Neuronal stem cell (in vitro differentiated cells): ENCODE results near the gene CFAP77.

Source experiments
- DNase-seq: peaks from one replicate; pipeline ENCODE4 v3.0.0-alpha.2; 2013; ENCODE audit warnings: low spot score
- H2AFZ ChIP-seq: one replicate; pipeline ENCODE4 v1.6.1; 2013; ENCODE audit warnings: mild to moderate bottlenecking, low read length, inconsistent platforms
- H2AK5ac ChIP-seq: 2 replicates; pipeline ENCODE4 v1.6.1; 2013; ENCODE audit warnings: low read depth, mild to moderate bottlenecking, inconsistent platforms, low read length, moderate library complexity, mixed read lengths
- H2BK120ac ChIP-seq: 2 replicates; pipeline ENCODE4 v1.6.1; 2013; ENCODE audit warnings: low read depth, mild to moderate bottlenecking, inconsistent platforms, low read length, moderate library complexity, mixed read lengths
- H2BK12ac ChIP-seq: one replicate; pipeline ENCODE4 v1.6.1; 2013; ENCODE audit warnings: low read length, inconsistent platforms
- H2BK15ac ChIP-seq: 2 replicates; pipeline ENCODE4 v1.6.1; 2013; ENCODE audit warnings: mild to moderate bottlenecking, low read length, inconsistent platforms, mixed read lengths
- H2BK5ac ChIP-seq: one replicate; pipeline ENCODE4 v1.6.1; 2013; ENCODE audit warnings: inconsistent platforms, mild to moderate bottlenecking, low read length, moderate library complexity
- H3K14ac ChIP-seq: one replicate; pipeline ENCODE4 v1.6.1; 2013; ENCODE audit warnings: low read length, inconsistent platforms
- H3K18ac ChIP-seq: 2 replicates; pipeline ENCODE4 v1.6.1; 2013; ENCODE audit warnings: low read length, inconsistent platforms
- H3K23ac ChIP-seq: 2 replicates; pipeline ENCODE4 v1.6.1; 2013; ENCODE audit warnings: low read depth, mild to moderate bottlenecking, mixed read lengths, low read length, inconsistent platforms; ENCODE audit not compliant: poor library complexity
- H3K27ac ChIP-seq: replicated peaks from 3 replicates; pipeline ENCODE4 v1.5.1; 2013; ENCODE audit warnings: low read length, inconsistent platforms
- H3K27me3 ChIP-seq, 3 experiments: 2 replicates each; pipeline ENCODE4 v1.6.1; 2013; ENCODE audit warnings: low read length in 3 of 3, mild to moderate bottlenecking in 2 of 3, inconsistent platforms in 1 of 3, low read depth in 1 of 3, mixed read lengths in 1 of 3, moderate library complexity in 1 of 3; ENCODE audit not compliant: control insufficient read depth in 3 of 3, insufficient read depth in 3 of 3
- H3K36me3 ChIP-seq, 2 donors: replicated peaks in 1 of 2; 2 replicates each; pipeline ENCODE4 v1.6.1; 2013; ENCODE audit warnings: low read length in 2 of 2; ENCODE audit not compliant: control insufficient read depth in 2 of 2, insufficient read depth in 2 of 2
- H3K4ac ChIP-seq: 2 replicates; pipeline ENCODE4 v1.6.1; 2013; ENCODE audit warnings: inconsistent platforms, mild to moderate bottlenecking, low read length, moderate library complexity
- H3K4me1 ChIP-seq, 2 donors: 1 replicate in 1 of 2; 2 replicates in 1 of 2; pipeline ENCODE4 v1.6.1; 2013; ENCODE audit warnings: low read length in 2 of 2, low read depth in 1 of 2; ENCODE audit not compliant: control insufficient read depth in 2 of 2, insufficient read depth in 1 of 2
- H3K4me2 ChIP-seq: one replicate; pipeline ENCODE4 v1.6.1; 2013; ENCODE audit warnings: mild to moderate bottlenecking, low read length, inconsistent platforms; ENCODE audit not compliant: insufficient read depth, poor library complexity, severe bottlenecking
- H3K4me3 ChIP-seq, 2 donors: 2 replicates each; pipeline ENCODE4 v1.5.1; 2013; ENCODE audit warnings: low read length in 2 of 2, mild to moderate bottlenecking in 2 of 2, inconsistent platforms in 1 of 2, moderate library complexity in 1 of 2
- H3K79me1 ChIP-seq: one replicate; pipeline ENCODE4 v1.6.1; 2013; ENCODE audit warnings: low read depth, mild to moderate bottlenecking, inconsistent platforms, low read length, moderate library complexity
- H3K9ac ChIP-seq: one replicate; pipeline ENCODE4 v1.6.1; 2013; ENCODE audit warnings: mild to moderate bottlenecking, low read depth, low read length, inconsistent platforms; ENCODE audit not compliant: poor library complexity
- H3K9me3 ChIP-seq, 2 donors: replicated peaks in 1 of 2; 2 replicates each; pipeline versions ENCODE3 to v1.6.1; 2013; ENCODE audit warnings: low read length in 2 of 2, mild to moderate bottlenecking in 2 of 2, inconsistent platforms in 1 of 2, low read depth in 1 of 2, mixed read lengths in 1 of 2, moderate library complexity in 1 of 2; ENCODE audit not compliant: control insufficient read depth in 2 of 2, insufficient read depth in 1 of 2
- H4K8ac ChIP-seq: one replicate; pipeline ENCODE4 v1.6.1; 2013; ENCODE audit warnings: low read depth, mild to moderate bottlenecking, inconsistent platforms, low read length, moderate library complexity
- H4K91ac ChIP-seq: one replicate; pipeline ENCODE4 v1.6.1; 2013; ENCODE audit warnings: low read length, low read depth, mild to moderate bottlenecking, inconsistent platforms; ENCODE audit not compliant: poor library complexity
- WGBS, 2 donors: extraction: QIAGEN DNeasy Blood & Tissue Kit; methylation state at CpG; one replicate each; pipeline ENCODE4 v1.1.7; 2013; ENCODE audit warnings: missing lambda C conversion rate in 2 of 2, mixed read lengths in 1 of 2; ENCODE audit not compliant: insufficient read length in 2 of 2, insufficient replicate concordance in 1 of 2; ENCODE audit errors: extremely low coverage in 2 of 2; 5-methylcytosine and 5-hydroxymethylcytosine counted together

Gene CFAP77

GRCh38 chr9:132456241-132456640 is 46.2 kb downstream of the CFAP77 start:
- H3K27ac ChIP-seq = no peak overlapping the region
- no peak overlapping the region for H2BK5ac ChIP-seq
- no peak overlapping the region for H3K23ac ChIP-seq
- DNase-seq = no peak
- no peak overlapping the region for H3K18ac ChIP-seq
- H2BK120ac ChIP-seq = no peak overlapping the region
- peaks cover 2 to 10% of the 10 kb centered on the region in 2 donors for H3K4me1 ChIP-seq
- H2BK12ac ChIP-seq = no peak overlapping the region
- H4K8ac ChIP-seq = no peak overlapping the region
- no peak overlapping the region for H3K4me3 ChIP-seq
- no peak overlapping the region for H3K14ac ChIP-seq
- H3K9me3 ChIP-seq = no peaks in the 10 kb centered on the region
- no peak overlapping the region for H3K4me2 ChIP-seq
- no peaks in the 10 kb centered on the region for H3K79me1 ChIP-seq
- H4K91ac ChIP-seq = no peak overlapping the region
- H2BK15ac ChIP-seq = no peak overlapping the region
- H3K9ac ChIP-seq = no peak overlapping the region
- H3K27me3 ChIP-seq = no peaks in the 10 kb centered on the region
- no peaks in the 10 kb centered on the region for H3K36me3 ChIP-seq
- no CpG with 5 or more reads among the region's 8 CpGs for WGBS, 2 donors
- no peak overlapping the region for H2AFZ ChIP-seq
- no peak overlapping the region for H2AK5ac ChIP-seq
- H3K4ac ChIP-seq = no peak overlapping the region

DNA sequence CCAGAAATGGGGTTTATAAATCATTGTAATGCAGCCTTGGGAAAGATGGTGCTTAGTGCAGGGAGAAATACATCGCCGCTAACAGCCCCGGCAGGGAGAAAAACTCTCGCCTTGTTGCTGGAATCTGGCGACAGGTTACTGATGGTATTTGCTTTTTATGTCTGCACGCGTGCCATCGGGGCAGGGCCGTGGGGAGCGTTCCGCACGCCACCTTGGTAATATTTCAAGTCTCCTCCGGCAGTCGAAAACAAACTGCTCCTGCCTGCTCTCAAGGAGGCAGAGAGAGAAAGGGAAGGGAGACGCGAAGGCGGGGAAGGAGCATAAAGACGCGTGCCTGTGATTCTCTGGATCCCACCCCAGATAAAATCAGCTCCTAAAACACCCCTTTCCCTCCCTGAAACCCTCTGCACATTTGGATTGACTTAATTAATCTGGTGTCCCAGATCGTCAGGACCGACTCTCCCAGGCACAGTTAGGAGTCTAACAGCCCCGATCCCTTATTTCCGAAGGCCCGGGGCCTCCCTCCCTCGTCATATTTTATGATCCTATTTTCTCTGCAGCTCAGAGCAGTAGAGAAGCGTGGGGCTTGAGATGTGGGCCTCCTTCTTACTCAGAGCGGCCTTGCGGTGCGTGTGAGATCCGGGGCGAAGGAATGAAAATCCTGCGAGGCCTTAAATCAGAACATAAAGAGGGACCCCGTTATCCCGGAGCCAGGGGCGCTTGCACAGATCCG is 47.7 kb downstream of the CFAP77 start:
- Histone ChIP-seq H3K23ac (no peak overlapping the region), H3K79me1 (no peaks in the 10 kb centered on the region)
- WGBS, 2 donors = no CpG with 5 or more reads among the region's 36 CpGs

DNA sequence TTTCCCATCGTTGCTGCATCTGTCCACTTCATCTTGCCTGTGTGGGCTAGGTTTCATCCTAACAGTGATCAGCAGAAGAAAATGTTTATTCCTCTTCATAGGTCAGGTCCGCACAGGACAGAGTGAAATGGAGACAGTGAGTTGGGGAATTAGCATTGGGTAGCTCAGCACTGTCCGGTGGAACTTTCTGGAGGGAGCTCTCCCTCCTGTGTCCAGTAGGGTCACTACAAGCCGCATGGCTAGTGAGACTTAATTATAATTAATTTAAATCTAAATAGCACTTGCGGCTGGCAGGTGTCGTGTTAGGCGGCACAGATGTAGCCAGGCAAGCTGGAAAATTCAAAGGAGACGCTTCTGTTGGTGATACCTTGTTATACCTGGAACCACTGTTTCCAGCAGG is 48.4 kb downstream of the CFAP77 start:
- H3K23ac ChIP-seq = no peak overlapping the region
- H3K4ac ChIP-seq = no peak overlapping the region
- no peak overlapping the region for H2BK15ac ChIP-seq
- no peak overlapping the region for H3K4me3 ChIP-seq
- no peak overlapping the region for H4K91ac ChIP-seq
- H3K9ac ChIP-seq = no peak overlapping the region
- no peaks in the 10 kb centered on the region for H3K36me3 ChIP-seq
- no peak overlapping the region for H2BK120ac ChIP-seq
- no CpG with 5 or more reads among the region's 8 CpGs for WGBS, 2 donors
- no peak overlapping the region for H2BK5ac ChIP-seq
- H2AK5ac ChIP-seq = no peak overlapping the region
- no peak for DNase-seq
- peaks cover 0 to 20% of the 10 kb centered on the region in 2 donors for H3K4me1 ChIP-seq
- no peaks in the 10 kb centered on the region for H3K9me3 ChIP-seq
- H3K27me3 ChIP-seq = no peaks in the 10 kb centered on the region
- peak overlapping the region; percentile 81 for H2AFZ ChIP-seq
- no peak overlapping the region for H3K18ac ChIP-seq
- no peak overlapping the region for H3K4me2 ChIP-seq
- no peak overlapping the region for H4K8ac ChIP-seq
- no peak overlapping the region for H2BK12ac ChIP-seq
- H3K79me1 ChIP-seq = no peaks in the 10 kb centered on the region
- H3K14ac ChIP-seq = no peak overlapping the region
- no peak overlapping the region for H3K27ac ChIP-seq

More for the DNA sequence above, 47.7 kb downstream of the CFAP77 start:
- H4K91ac ChIP-seq = no peak overlapping the region
- no peak overlapping the region for H3K27ac ChIP-seq
- no peak overlapping the region for H2BK12ac ChIP-seq
- H3K4me3 ChIP-seq = no peak overlapping the region
- H3K14ac ChIP-seq = no peak overlapping the region
- no peak overlapping the region for H3K9ac ChIP-seq
- peak overlapping the region; percentile 64 for H3K18ac ChIP-seq
- H3K36me3 ChIP-seq = no peaks in the 10 kb centered on the region
- H3K4ac ChIP-seq = no peak overlapping the region
- peaks cover 0 to 20% of the 10 kb centered on the region in 2 donors for H3K4me1 ChIP-seq
- H2BK120ac ChIP-seq = no peak overlapping the region
- no peak overlapping the region for H3K4me2 ChIP-seq
- no peaks in the 10 kb centered on the region for H3K9me3 ChIP-seq
- H3K27me3 ChIP-seq = no peaks in the 10 kb centered on the region
- DNase-seq = no peak
- peak overlapping the region; percentile 81 for H2AFZ ChIP-seq
- H2BK15ac ChIP-seq = no peak overlapping the region
- H4K8ac ChIP-seq = no peak overlapping the region
- no peak overlapping the region for H2BK5ac ChIP-seq
- H2AK5ac ChIP-seq = no peak overlapping the region

DNA sequence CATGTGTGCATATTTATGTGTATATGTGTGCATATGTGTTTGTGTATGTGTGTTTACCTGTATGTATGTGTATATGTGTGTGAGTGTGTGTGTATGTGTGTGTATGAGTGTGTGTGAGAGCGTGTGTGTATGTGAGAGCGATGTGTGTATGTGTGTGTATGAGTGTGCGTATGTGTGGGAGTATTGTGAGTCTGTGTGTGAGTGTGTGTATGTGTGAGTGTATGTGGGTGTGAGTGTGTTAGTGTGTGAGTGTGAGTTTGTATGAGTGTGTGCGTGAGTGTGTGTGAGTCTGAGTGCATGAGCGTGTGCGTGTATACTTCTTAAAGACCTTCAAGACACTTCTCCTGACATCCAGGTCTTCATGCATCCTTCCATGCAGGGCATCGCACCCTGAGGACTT is 49.6 kb downstream of the CFAP77 start:
- Histone ChIP-seq H4K8ac (no peak overlapping the region), H3K4ac (no peak overlapping the region), H4K91ac (peak overlapping the region; percentile 18), H3K4me3 (no peak overlapping the region), H2AFZ (no peak overlapping the region), H3K79me1 (no peaks in the 10 kb centered on the region), H2AK5ac (no peak overlapping the region), H2BK15ac (no peak overlapping the region), H3K27me3 (no peaks in the 10 kb centered on the region), H3K14ac (no peak overlapping the region), H2BK5ac (no peak overlapping the region), H2BK120ac (no peak overlapping the region), H3K36me3 (no peaks in the 10 kb centered on the region), H3K18ac (no peak overlapping the region), H3K9me3 (no peaks in the 10 kb centered on the region), H3K4me2 (no peak overlapping the region), H3K27ac (no peak overlapping the region), H3K23ac (no peak overlapping the region), H3K9ac (peak overlapping the region; percentile 46), H3K4me1 (peaks cover 0 to 20% of the 10 kb centered on the region in 2 donors), H2BK12ac (no peak overlapping the region)
- no peak for DNase-seq
- 100% methylated on average over 3 to 4 of the region's 7 CpGs for WGBS, 2 donors
